HG03039 (cell line): ENCODE data around the gene F12.

Experiments used
- ATAC-seq: cut with Tn5 transposase; IDR thresholded peaks from one replicate; pipeline ENCODE4 v1.9.1; 2021; ENCODE audit warnings: mild to moderate bottlenecking, moderate library complexity; ENCODE audit not compliant: unreplicated experiment

The F12 gene

DNA sequence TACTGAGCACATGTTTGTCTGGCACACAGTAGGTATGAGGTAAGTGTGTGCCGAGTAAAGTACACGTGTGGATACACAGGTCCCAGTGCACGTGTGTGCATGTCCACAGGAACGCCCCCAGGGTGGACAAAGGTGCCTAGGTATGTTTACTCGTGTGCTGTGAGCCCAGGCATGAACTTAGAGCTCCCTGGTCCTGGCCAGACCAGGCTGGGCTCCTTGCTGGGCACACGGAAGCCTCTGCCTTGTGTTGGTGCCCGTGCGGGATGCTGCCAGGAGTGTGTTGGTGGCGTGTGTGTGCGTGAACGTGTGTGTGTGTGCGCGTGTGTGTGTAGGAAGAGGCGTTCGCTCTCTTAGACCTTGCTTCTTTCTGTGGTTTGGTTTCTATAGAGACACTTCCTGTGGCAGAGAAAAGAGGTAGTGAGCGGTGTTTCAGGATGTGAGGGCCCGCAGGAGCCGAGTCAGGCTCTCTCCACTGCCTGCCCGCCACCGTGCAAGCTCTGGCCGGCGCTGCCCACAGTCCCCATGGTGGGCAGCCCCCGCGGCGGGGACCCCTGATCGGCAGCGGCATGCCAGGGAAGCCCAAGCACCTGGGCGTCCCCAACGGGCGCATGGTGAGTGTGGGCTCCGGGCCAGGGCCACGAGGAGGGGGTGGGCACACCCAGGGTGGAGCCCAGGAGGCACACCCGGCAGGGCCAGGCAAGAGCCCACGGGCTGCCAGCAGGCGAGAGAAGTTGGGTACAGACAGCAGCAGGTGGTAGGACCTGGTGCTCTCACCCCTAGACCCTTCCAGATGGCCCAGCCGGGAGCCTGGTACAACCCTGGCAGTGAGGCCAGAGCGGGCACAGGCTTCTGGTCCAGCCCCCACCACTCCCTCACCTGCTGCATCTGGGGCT, 51.7 kb downstream of the F12 start, which contains the start of gene RGS14:
TSS of gene RGS14 (plus strand) at position 466 of the 893 bp plus-strand sequence. CDS start at position 567, 101 bp downstream.
- peak; percentile 79 for ATAC-seq

DNA sequence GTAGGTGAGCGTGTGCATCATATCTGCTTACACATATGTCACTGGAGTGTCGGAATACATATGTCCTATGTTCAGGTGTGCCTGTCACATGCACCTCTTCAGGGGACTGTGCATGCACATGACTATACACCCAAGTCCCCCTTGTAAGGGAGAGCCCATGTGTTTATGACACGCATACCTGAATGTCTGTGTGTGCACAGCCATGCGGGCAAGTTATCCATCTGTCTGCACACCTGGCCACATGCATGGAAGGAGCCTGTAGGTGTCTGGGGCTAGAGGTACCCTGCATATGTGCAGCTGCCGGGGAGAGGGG, 52.3 kb downstream of the F12 start:
- ATAC-seq: no peak

DNA sequence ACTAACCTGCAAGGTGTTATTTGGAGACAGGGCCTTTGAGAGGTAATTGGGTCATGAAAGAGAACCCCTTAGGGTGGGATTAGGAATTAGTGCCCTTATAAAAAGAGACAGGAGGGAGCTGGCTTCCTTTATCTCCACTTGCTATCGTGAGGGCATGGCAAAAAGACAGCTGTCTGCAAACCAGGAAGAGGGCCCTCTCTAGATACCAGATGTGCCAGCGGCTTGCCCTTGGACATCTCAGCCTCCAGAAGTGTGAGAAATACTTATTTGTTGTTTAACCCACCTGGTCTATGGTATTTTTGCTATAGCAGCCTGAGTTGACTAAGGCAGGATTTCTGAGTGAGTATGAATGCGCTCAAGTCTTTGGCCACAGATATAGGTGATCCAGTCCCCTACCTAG, 52.6 kb downstream of the F12 start:
- no peak for ATAC-seq

DNA sequence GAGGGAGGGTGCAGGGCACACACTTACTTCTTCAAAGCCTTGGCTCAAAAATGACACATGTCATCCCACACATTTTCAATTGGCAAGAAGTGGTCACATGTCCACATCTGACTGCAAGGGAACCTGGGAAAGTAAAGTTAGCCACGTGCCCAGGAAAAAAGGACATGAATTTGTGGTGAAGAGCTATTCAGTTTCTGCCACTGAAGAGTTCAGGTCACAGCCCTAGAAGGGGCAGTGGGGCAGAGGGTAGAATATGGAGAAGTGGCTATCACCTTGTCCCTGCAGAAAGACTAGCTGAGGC, 53.5 kb downstream of the F12 start:
- ATAC-seq: no peak

DNA sequence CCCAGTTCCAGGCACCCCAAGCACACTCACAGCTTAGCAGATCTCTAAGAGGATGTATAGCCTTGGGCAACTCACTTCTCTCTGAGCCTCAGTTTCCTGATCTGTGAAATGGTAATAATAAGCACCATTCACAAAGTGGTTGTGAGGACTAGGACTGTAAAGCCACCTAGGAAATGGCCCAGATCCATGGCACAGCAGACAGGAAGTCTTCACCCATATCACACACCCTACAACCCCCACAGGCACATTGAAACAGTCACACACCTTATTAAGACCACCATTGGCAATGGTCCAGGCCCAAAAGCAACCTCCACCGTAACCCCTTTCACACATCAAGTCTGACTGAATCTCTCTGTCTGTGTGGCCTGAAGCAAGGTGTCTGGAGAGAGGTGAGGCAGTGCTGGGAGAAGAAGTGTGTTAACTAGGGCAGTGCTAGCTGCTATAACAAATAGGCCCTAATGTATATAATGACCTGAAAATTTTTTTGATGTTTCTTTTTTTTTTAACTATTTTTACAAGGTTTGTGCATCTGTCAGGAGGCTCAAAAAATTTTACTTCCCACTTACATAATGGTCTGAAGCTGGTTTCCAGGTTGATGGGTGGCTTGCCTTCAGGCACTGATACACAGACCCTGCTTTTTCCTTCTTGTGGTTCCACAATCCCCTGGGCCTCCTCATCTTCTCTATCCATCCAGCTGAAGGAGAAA, 54.0 kb downstream of the F12 start:
- ATAC-seq: no peak

DNA sequence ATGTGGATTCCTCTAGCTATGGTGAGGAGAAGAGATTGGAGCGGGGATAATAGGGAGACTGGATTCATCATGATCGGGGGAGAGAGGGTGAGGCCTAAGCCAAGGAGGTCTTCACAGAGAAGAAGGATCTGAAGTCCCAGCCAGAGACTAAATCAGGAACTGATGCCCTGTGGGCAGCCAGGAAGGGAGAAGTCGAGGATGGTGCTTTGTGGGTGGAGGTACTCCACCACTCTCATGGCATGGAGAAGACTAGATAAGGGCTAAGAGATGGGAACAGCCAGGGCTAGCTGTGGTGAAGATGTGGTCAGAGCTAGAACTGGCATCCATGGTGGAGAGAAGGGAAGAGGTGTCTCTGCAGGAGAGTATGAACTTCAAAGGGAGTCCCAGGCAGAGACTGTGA, 54.7 kb downstream of the F12 start:
- no peak for ATAC-seq

DNA sequence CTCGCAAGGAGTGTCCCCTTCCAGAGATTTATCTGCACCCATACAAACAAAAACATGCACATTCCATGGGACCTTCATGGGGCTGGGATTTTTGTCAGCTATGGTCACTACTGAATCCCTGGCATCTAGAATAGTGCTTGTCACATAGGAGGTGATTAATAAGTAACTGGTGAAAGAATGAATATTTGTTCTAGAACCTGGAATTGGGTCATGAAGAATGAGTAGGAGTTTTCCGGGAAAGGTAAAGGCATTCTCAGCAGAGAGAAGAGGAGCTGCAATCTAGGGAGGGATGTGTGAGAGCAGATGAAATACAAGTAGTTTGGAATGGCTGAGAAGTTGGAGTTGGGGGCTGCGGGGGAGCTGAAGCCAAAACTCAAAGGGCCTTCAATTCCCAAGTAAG, 55.1 kb downstream of the F12 start:
- ATAC-seq: no peak

DNA sequence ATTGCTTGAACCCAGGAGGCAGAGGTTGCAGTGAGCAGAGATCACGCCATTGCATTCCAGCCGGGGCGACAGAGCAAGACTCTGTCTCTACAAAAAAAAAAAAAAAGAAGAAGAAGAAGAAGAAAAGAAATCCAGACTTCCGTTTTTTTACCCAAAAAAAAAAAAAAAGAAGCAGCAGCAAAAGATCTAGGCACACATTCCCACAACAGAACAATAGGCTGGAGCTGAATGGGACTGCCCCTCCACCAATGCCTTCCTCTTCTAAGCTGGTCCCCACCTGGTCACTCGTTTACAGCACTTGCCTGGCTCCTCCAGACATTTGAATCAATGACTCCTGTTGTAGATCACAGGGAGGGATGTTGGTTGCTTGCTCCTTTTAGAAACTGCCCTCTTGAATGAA, 56.3 kb downstream of the F12 start:
- ATAC-seq: no peak
